GM23248 (cell line): ENCODE measurements around the gene HIBADH.

ENCODE experiments used
- EZH2 ChIP-seq: fragments of 200-600 bp; sonication (generic); IDR thresholded peaks from 2 replicates; pipeline ENCODE4 v1.6.1; 2018; ENCODE audit warnings: antibody characterized with exemption, mild to moderate bottlenecking; ENCODE audit not compliant: insufficient read depth, poor library complexity, severe bottlenecking
- EZH2phosphoT487 ChIP-seq: fragments of 200-600 bp; sonication (generic); IDR thresholded peaks from 2 replicates; pipeline ENCODE4 v1.6.1; 2018; ENCODE audit warnings: antibody characterized with exemption, moderate library complexity, mild to moderate bottlenecking, low read depth; ENCODE audit not compliant: insufficient read depth

GRCh38 chr7:27699751-27700150 is 37.1 kb upstream of the HIBADH start:
- TF ChIP-seq EZH2 = no peak
- TF ChIP-seq EZH2phosphoT487 = no peak
